Immature natural killer cell (primary cell): Measurements from ENCODE around the gene ADAMTSL3. TPM values are rescaled to one million over a fixed set of nuclear protein-coding genes. Genes with fewer than 3 reads are reported as not detected.
"Not testable (repeated sequence)": the region's sequence is repeated elsewhere in the genome, so short reads cannot be mapped to it uniquely, and the experiment has no call there.

ENCODE experiments used
- DNase-seq, 3 donors: peaks; one replicate each; pipeline ENCODE4 v3.0.0; 2022; ENCODE audit warnings: mixed read lengths in 1 of 3
- H3K27ac Mint-ChIP-seq, 6 donors: one replicate each; pipeline ENCODE4 v1.8.0; 2020; ENCODE audit warnings: mixed read lengths in 6 of 6, mild to moderate bottlenecking in 5 of 6, inconsistent platforms in 4 of 6, moderate library complexity in 3 of 6
- H3K27me3 Mint-ChIP-seq, 3 donors: one replicate each; pipeline ENCODE4 v1.8.0; 2020 to 2021; ENCODE audit warnings: low read depth in 3 of 3, mild to moderate bottlenecking in 3 of 3, mixed read lengths in 3 of 3, moderate library complexity in 3 of 3, inconsistent platforms in 1 of 3
- H3K36me3 Mint-ChIP-seq, 3 donors: one replicate each; pipeline ENCODE4 v1.8.0; 2020; ENCODE audit warnings: mixed read lengths in 3 of 3, inconsistent platforms in 2 of 3, mild to moderate bottlenecking in 2 of 3
- H3K4me1 Mint-ChIP-seq, 2 donors: one replicate each; pipeline ENCODE4 v1.8.0; 2020; ENCODE audit warnings: inconsistent platforms in 2 of 2, mild to moderate bottlenecking in 2 of 2, mixed read lengths in 2 of 2, moderate library complexity in 1 of 2
- H3K4me3 Mint-ChIP-seq, 5 donors: one replicate each; pipeline ENCODE4 v1.8.0; 2020; ENCODE audit warnings: mild to moderate bottlenecking in 5 of 5, mixed read lengths in 5 of 5, inconsistent platforms in 3 of 5, moderate library complexity in 3 of 5
- H3K9me3 Mint-ChIP-seq, 6 donors: one replicate each; pipeline ENCODE4 v1.8.0; 2020; ENCODE audit warnings: mild to moderate bottlenecking in 6 of 6, mixed read lengths in 6 of 6, inconsistent platforms in 4 of 6, moderate library complexity in 3 of 6
- polyA plus RNA-seq, 3 donors: library from polyadenylated mRNA; unstranded; fragments of 300-500 nt; fragmentation: Illumina TruSeq; gene quantifications; one replicate each; pipeline ENCODE4 v1.2.3, GENCODE V29; 2021

ADAMTSL3 gene
- polyA plus RNA-seq, 3 donors from 2014 or later: not detected

GRCh38 chr15:83930392-83931212 is 276.7 kb downstream of the ADAMTSL3 start:
- no peaks in the 10 kb centered on the region for H3K4me1 Mint-ChIP-seq
- peaks cover 0 to 13% (median 4%) of the 10 kb centered on the region in 6 donors for H3K9me3 Mint-ChIP-seq
- H3K27me3 Mint-ChIP-seq: peaks cover 0 to 2% (median 2%) of the 10 kb centered on the region in 3 donors
- no peaks in the 10 kb centered on the region for H3K36me3 Mint-ChIP-seq
- no peak for DNase-seq
- no peak overlapping the region for H3K4me3 Mint-ChIP-seq
- H3K27ac Mint-ChIP-seq: no peak overlapping the region

GRCh38 chr15:83935774-83936173 is 281.9 kb downstream of the ADAMTSL3 start:
- no peak overlapping the region for H3K4me3 Mint-ChIP-seq
- no peaks in the 10 kb centered on the region for H3K36me3 Mint-ChIP-seq
- H3K4me1 Mint-ChIP-seq: no peaks in the 10 kb centered on the region
- peaks cover 0 to 13% (median 3%) of the 10 kb centered on the region in 6 donors for H3K9me3 Mint-ChIP-seq
- H3K27ac Mint-ChIP-seq: no peak overlapping the region
- peaks cover 2 to 3% (median 2%) of the 10 kb centered on the region in 3 donors for H3K27me3 Mint-ChIP-seq
- DNase-seq: no peak

- no peak for DNase-seq
- no peak overlapping the region for H3K27ac Mint-ChIP-seq
- no peaks in the 10 kb centered on the region for H3K4me1 Mint-ChIP-seq
- H3K9me3 Mint-ChIP-seq: no peaks in the 10 kb centered on the region
- no peak overlapping the region for H3K4me3 Mint-ChIP-seq
- H3K36me3 Mint-ChIP-seq: no peaks in the 10 kb centered on the region
- peaks cover 0 to 3% (median 2%) of the 10 kb centered on the region in 3 donors for H3K27me3 Mint-ChIP-seq
Measured at GRCh38 chr15:83940136-83940535, 286.2 kb downstream of the ADAMTSL3 start.

GRCh38 chr15:83943043-83943442 is 289.1 kb downstream of the ADAMTSL3 start:
- H3K27me3 Mint-ChIP-seq: peaks cover 0 to 4% (median 2%) of the 10 kb centered on the region in 3 donors
- no peak for DNase-seq
- H3K36me3 Mint-ChIP-seq: no peaks in the 10 kb centered on the region
- H3K4me3 Mint-ChIP-seq: no peak overlapping the region
- H3K27ac Mint-ChIP-seq: no peak overlapping the region
- no peaks in the 10 kb centered on the region for H3K4me1 Mint-ChIP-seq
- peaks cover 0 to 5% (median under 1%) of the 10 kb centered on the region in 6 donors for H3K9me3 Mint-ChIP-seq

- H3K27ac Mint-ChIP-seq: no peak overlapping the region
- no peak for DNase-seq
- peaks cover 0 to 5% (median under 1%) of the 10 kb centered on the region in 6 donors for H3K9me3 Mint-ChIP-seq
- no peak overlapping the region for H3K4me3 Mint-ChIP-seq
- peaks cover 0 to 4% (median 2%) of the 10 kb centered on the region in 3 donors for H3K27me3 Mint-ChIP-seq
- no peaks in the 10 kb centered on the region for H3K36me3 Mint-ChIP-seq
- no peaks in the 10 kb centered on the region for H3K4me1 Mint-ChIP-seq
Measured at GRCh38 chr15:83943849-83944404, 290.0 kb downstream of the ADAMTSL3 start.

- H3K4me1 Mint-ChIP-seq: no peaks in the 10 kb centered on the region
- H3K4me3 Mint-ChIP-seq: no peak overlapping the region
- H3K9me3 Mint-ChIP-seq: peaks cover 0 to 9% (median 2%) of the 10 kb centered on the region in 6 donors
- DNase-seq: no peak
- peaks cover 0 to 6% (median 1%) of the 10 kb centered on the region in 3 donors for H3K27me3 Mint-ChIP-seq
- H3K27ac Mint-ChIP-seq: no peak overlapping the region
- no peaks in the 10 kb centered on the region for H3K36me3 Mint-ChIP-seq
Measured at GRCh38 chr15:83947156-83947555, 293.2 kb downstream of the ADAMTSL3 start.

GRCh38 chr15:83954506-83954905 is 300.6 kb downstream of the ADAMTSL3 start:
- Mint-ChIP-seq H3K27me3 (peaks cover 1 to 14% (median 3%) of the 10 kb centered on the region in 3 donors), H3K27ac (no peak overlapping the region)
- no peak for DNase-seq

GRCh38 chr15:83955806-83956265 is 301.9 kb downstream of the ADAMTSL3 start:
- H3K36me3 Mint-ChIP-seq: no peaks in the 10 kb centered on the region
- no peak overlapping the region for H3K27ac Mint-ChIP-seq
- no peak for DNase-seq
- H3K4me1 Mint-ChIP-seq: no peaks in the 10 kb centered on the region
- H3K4me3 Mint-ChIP-seq: no peak overlapping the region
- H3K27me3 Mint-ChIP-seq: peaks cover 1 to 14% (median 3%) of the 10 kb centered on the region in 3 donors
- H3K9me3 Mint-ChIP-seq: peaks cover 0 to 7% (median 0%) of the 10 kb centered on the region in 6 donors

More at GRCh38 chr15:83954506-83954905, 300.6 kb downstream of the ADAMTSL3 start:
- Mint-ChIP-seq H3K4me3 (no peak overlapping the region), H3K36me3 (no peaks in the 10 kb centered on the region), H3K4me1 (no peaks in the 10 kb centered on the region), H3K9me3 (peaks cover 0 to 7% (median under 1%) of the 10 kb centered on the region in 6 donors)

- Mint-ChIP-seq H3K4me3 (no peak overlapping the region), H3K4me1 (no peaks in the 10 kb centered on the region), H3K36me3 (no peaks in the 10 kb centered on the region), H3K27ac (no peak overlapping the region), H3K9me3 (peaks cover 0 to 7% (median 0%) of the 10 kb centered on the region in 6 donors), H3K27me3 (peaks cover 1 to 15% (median 3%) of the 10 kb centered on the region in 3 donors)
- no peak for DNase-seq
Measured at GRCh38 chr15:83956887-83957286, 303.0 kb downstream of the ADAMTSL3 start.

- no peak overlapping the region for H3K4me3 Mint-ChIP-seq
- peaks cover 3 to 9% (median 3%) of the 10 kb centered on the region in 3 donors for H3K27me3 Mint-ChIP-seq
- no peak overlapping the region for H3K27ac Mint-ChIP-seq
- H3K36me3 Mint-ChIP-seq: peaks cover 0 to 4% (median 4%) of the 10 kb centered on the region in 3 donors
- H3K4me1 Mint-ChIP-seq: no peaks in the 10 kb centered on the region
- DNase-seq: no peak
- peaks cover 0 to 6% (median 4%) of the 10 kb centered on the region in 6 donors for H3K9me3 Mint-ChIP-seq
Measured at GRCh38 chr15:83959477-83959876, 305.6 kb downstream of the ADAMTSL3 start.

GRCh38 chr15:83960192-83960829 is 306.4 kb downstream of the ADAMTSL3 start:
- Mint-ChIP-seq H3K4me1 (no peaks in the 10 kb centered on the region), H3K27ac (no peak overlapping the region), H3K4me3 (no peak overlapping the region), H3K27me3 (peaks cover 0 to 4% (median 3%) of the 10 kb centered on the region in 3 donors), H3K36me3 (peaks cover 0 to 4% (median 4%) of the 10 kb centered on the region in 3 donors), H3K9me3 (peaks cover 2 to 13% (median 6%) of the 10 kb centered on the region in 6 donors)
- no peak for DNase-seq

- Mint-ChIP-seq H3K4me3 (no peak overlapping the region), H3K4me1 (no peaks in the 10 kb centered on the region), H3K27me3 (peaks cover 0 to 4% (median 1%) of the 10 kb centered on the region in 3 donors), H3K36me3 (peaks cover 0 to 4% (median 4%) of the 10 kb centered on the region in 3 donors), H3K9me3 (peaks cover 2 to 18% (median 11%) of the 10 kb centered on the region in 6 donors), H3K27ac (no peak overlapping the region)
- no peak for DNase-seq
Measured at GRCh38 chr15:83961311-83961710, 307.4 kb downstream of the ADAMTSL3 start.

GRCh38 chr15:83964967-83965366 is 311.0 kb downstream of the ADAMTSL3 start:
- not testable (repeated sequence) for H3K27ac Mint-ChIP-seq, DNase-seq, H3K27me3 Mint-ChIP-seq, H3K4me1 Mint-ChIP-seq, H3K36me3 Mint-ChIP-seq, H3K4me3 Mint-ChIP-seq
- H3K9me3 Mint-ChIP-seq: peaks cover 8 to 22% (median 11%) of the 10 kb centered on the region in 6 donors
